RWPE2 (cell line): ENCODE results near the gene SMG6.

Experiments used
- ATAC-seq: fragments of 200-7000 bp; cut with Tn5 transposase; 3 replicates; pipeline ENCODE4 v1.9.1; 2021; ENCODE audit warnings: low read depth
- DNase-seq: peaks from one replicate; pipeline ENCODE4 v3.0.0-alpha.2; 2020; ENCODE audit warnings: low spot score
- H3K27ac ChIP-seq: fragments of 450-650 bp; 2 replicates; pipeline ENCODE4 v1.5.1; 2017; ENCODE audit warnings: mild to moderate bottlenecking; ENCODE audit not compliant: poor library complexity, severe bottlenecking
- H3K27me3 ChIP-seq: fragments of 250-450 bp; sonication (Bioruptor Pico); 2 replicates; pipeline ENCODE4 v1.5.1; 2021; ENCODE audit warnings: mild to moderate bottlenecking, moderate library complexity; ENCODE audit not compliant: insufficient read depth, poor library complexity, severe bottlenecking
- H3K36me3 ChIP-seq: fragments of 250-450 bp; sonication (Bioruptor Pico); 2 replicates; pipeline ENCODE4 v1.5.1; 2020; ENCODE audit warnings: low read depth, mild to moderate bottlenecking, moderate library complexity
- H3K4me1 ChIP-seq: fragments of 250-450 bp; sonication (Bioruptor Pico); 2 replicates; pipeline ENCODE4 v1.5.1; 2021; ENCODE audit warnings: mild to moderate bottlenecking, moderate library complexity; ENCODE audit not compliant: insufficient read depth, poor library complexity, severe bottlenecking
- H3K4me3 ChIP-seq: fragments of 250-450 bp; sonication (Bioruptor Pico); 2 replicates; pipeline ENCODE4 v1.5.1; 2021; ENCODE audit warnings: mild to moderate bottlenecking, moderate library complexity; ENCODE audit not compliant: severe bottlenecking
- H3K9me3 ChIP-seq: fragments of 250-450 bp; sonication (Bioruptor Pico); 2 replicates; pipeline ENCODE4 v1.5.1; 2021; ENCODE audit warnings: mild to moderate bottlenecking, moderate library complexity; ENCODE audit not compliant: severe bottlenecking
- TF ChIP-seq, protein P1 (sequence below): fragments of 450-650 bp; IDR thresholded peaks from one replicate; pipeline ENCODE4 v1.5.1; 2017; ENCODE audit warnings: mild to moderate bottlenecking, moderate library complexity; ENCODE audit not compliant: poor library complexity, severe bottlenecking

The SMG6 gene

DNA sequence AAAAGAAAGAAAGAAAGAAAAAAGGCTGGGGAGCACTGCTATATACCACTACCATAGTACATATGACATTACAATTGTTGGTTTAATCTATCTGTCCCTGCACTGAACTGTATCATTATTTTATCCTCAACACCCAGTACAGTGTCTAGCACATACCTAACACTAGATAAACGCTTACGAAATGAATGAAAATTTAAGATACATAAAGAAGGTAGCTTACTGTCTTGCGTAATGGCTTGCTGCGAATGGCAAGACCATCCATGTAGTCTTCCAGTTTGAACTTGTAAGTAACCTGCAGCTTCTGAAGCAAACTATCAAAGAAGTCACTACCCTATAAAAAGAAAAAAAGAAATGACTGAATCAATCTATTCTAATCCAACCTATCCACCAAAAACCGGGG is 6.6 kb downstream of the SMG6 start:
- Histone ChIP-seq H3K4me3 (no peak overlapping the region), H3K4me1 (no peaks in the 10 kb centered on the region), H3K9me3 (no peaks in the 10 kb centered on the region), H3K36me3 (peaks cover 72% of the 10 kb centered on the region), H3K27ac (no peak overlapping the region), H3K27me3 (no peaks in the 10 kb centered on the region)
- DNase-seq (no peak), ATAC-seq (no peak)
- TF ChIP-seq, protein P1, sequence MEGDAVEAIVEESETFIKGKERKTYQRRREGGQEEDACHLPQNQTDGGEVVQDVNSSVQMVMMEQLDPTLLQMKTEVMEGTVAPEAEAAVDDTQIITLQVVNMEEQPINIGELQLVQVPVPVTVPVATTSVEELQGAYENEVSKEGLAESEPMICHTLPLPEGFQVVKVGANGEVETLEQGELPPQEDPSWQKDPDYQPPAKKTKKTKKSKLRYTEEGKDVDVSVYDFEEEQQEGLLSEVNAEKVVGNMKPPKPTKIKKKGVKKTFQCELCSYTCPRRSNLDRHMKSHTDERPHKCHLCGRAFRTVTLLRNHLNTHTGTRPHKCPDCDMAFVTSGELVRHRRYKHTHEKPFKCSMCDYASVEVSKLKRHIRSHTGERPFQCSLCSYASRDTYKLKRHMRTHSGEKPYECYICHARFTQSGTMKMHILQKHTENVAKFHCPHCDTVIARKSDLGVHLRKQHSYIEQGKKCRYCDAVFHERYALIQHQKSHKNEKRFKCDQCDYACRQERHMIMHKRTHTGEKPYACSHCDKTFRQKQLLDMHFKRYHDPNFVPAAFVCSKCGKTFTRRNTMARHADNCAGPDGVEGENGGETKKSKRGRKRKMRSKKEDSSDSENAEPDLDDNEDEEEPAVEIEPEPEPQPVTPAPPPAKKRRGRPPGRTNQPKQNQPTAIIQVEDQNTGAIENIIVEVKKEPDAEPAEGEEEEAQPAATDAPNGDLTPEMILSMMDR = no peak

DNA sequence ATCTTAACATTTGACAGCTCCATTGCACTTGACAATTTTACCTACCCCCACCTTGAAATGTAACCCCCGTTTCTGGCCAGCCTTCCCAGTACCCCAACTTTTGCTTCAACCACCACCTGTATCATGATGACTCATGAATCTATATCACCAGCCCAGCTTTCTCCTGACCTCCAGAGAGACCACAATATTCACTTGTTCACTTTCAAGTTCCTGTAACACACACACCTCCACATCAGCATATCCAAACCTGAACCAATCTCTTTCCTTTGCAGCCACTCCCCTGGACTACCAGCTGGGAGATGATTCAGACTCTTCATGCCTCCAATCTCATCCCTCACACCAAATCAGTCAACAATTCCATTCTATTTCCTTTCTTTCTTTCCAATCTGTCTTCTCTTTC is 8.0 kb downstream of the SMG6 start:
- no peak for DNase-seq
- Histone ChIP-seq H3K27ac (no peak overlapping the region), H3K4me1 (no peaks in the 10 kb centered on the region), H3K27me3 (no peaks in the 10 kb centered on the region), H3K9me3 (no peaks in the 10 kb centered on the region), H3K4me3 (no peak overlapping the region), H3K36me3 (peaks cover 84% of the 10 kb centered on the region)
- TF ChIP-seq, protein P1 = no peak
- ATAC-seq = peak; percentile 45; the same call in 2 of the 3 replicates

DNA sequence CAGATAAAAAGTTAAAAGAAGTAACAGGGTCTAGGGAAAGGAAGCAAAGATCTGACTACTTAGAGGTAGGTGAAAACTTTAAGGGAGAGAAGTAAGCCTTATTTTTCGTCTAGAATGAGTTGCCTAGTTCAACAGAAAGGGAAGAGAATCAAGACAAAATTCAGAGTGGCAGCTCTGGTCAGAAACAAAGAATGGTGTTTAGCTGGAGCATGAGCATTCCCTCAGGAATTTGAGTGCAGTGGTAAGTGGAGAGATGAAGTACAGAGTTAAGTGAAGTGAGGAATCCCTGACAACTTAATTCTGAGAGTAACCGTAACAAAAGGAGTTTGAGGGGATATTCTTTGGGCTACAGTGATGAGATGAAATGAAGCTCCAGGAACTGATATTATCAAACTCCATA is 11.5 kb downstream of the SMG6 start:
- Histone ChIP-seq H3K27me3 (no peaks in the 10 kb centered on the region), H3K27ac (no peak overlapping the region), H3K9me3 (no peaks in the 10 kb centered on the region), H3K4me3 (no peak overlapping the region), H3K36me3 (peaks cover 82% of the 10 kb centered on the region), H3K4me1 (no peaks in the 10 kb centered on the region)
- no peak for DNase-seq
- TF ChIP-seq, protein P1 = no peak
- no peak for ATAC-seq

DNA sequence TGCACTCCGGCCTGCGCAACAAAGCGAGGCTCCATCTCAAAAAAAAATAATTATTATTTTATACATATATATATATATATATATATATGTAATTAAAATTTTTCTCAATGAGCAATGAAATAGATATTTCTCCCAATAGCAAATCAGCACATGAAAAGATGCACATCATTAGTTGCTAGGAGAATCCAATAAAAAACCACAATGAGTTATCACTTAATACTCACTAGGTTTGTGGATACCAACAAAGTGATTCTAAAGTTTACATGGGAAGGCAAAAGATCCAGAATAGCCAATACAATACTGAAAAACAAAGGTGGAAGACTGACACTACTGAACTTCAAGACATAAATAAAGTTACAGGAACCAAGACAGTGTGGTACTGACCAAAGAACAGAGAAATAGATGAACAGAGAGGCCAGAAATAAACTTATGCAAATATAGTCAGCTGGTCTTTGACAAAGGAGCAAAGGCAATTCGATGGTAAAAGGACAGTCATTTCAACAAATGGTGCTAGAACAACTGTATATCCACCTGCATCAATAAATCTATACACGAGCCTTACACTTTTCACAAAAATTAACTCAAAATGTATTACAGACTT is 13.6 kb downstream of the SMG6 start:
- no peaks in the 10 kb centered on the region for H3K4me1 ChIP-seq
- DNase-seq = no peak
- H3K27me3 ChIP-seq = no peaks in the 10 kb centered on the region
- TF ChIP-seq, protein P1 = no peak
- H3K36me3 ChIP-seq = peaks cover 75% of the 10 kb centered on the region
- no peaks in the 10 kb centered on the region for H3K9me3 ChIP-seq
- H3K4me3 ChIP-seq = no peak overlapping the region
- no peak overlapping the region for H3K27ac ChIP-seq
- ATAC-seq = no peak

DNA sequence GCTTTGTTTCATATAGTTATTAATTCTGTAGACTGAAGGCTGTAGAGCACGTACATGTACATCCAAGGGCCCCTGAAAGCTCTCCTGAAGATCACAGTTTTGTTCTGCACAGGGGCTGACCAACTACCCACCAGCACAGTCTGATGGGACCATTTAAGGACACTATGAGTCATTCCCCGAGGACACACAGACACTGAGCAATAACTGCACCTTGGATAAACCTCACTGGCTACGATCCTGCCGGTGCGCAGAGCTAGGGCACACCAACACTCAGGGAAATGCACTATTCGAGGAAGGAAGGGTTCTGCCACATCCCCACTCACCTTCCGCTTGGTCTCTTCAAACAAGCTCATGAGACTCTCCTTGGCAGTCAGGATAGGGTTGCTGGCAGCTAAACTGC is 20.3 kb downstream of the SMG6 start:
- Histone ChIP-seq H3K9me3 (no peaks in the 10 kb centered on the region), H3K36me3 (peaks cover 87% of the 10 kb centered on the region), H3K27me3 (no peaks in the 10 kb centered on the region), H3K4me1 (no peaks in the 10 kb centered on the region), H3K27ac (no peak overlapping the region), H3K4me3 (no peak overlapping the region)
- no peak for DNase-seq
- TF ChIP-seq, protein P1 = no peak
- 0 out of 3 replicates have a peak, but pooled peaks have one; percentile 25 for ATAC-seq
